Measurements from ENCODE around the gene RCL1. TPM values are rescaled to one million over a fixed set of nuclear protein-coding genes. Genes with fewer than 3 reads are reported as not detected.
A peak's percentile ranks its signal among the peaks of the same experiment; 100 is the strongest.

The RCL1 gene
- total RNA-seq, 4 donors from 2014 or later = 10.1 to 19.0 (median 11.6) TPM

DNA sequence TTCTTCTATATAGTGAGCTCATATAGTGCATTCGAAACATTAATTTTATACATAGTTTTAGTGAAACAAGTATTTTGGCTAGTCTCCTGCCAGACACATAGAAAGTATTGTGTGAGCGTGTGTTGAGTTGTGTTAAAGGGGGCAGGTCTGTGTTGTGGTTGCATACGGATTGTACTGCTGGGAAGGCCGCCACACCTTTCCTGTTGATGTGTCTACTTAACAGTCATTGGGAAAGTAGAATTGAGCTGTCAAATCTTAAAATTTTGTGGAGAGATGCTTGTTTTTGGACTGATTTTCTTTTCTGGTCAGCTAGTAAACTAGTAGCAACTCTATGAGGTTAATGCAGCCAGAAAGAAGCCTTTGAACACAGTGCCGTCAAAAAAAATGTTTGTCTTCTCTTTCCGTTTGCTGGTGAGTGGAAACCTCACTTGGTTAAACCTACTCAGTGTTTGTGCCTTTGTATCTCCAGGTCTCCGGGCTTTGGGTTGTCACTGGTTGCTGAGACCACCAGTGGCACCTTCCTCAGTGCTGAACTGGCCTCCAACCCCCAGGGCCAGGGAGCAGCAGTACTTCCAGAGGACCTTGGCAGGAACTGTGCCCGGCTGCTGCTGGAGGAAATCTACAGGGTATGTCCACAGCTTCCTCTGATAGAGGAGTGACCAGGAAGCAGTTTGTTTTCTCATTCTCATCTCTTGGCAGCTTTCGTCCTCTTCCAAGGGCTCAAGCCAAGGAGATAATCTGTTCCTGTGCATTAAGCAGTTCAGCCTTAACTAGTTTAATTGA lies 51.5 kb downstream of the RCL1 start:
- Histone ChIP-seq H3K4me1 (no peaks in the 10 kb centered on the region), H3K27ac (no peak overlapping the region), H3K27me3 (no peaks in the 10 kb centered on the region), H3K36me3 (peaks cover 0 to 75% of the 10 kb centered on the region in 2 donors), H3K9me3 (no peaks in the 10 kb centered on the region), H3K4me3 (no peak overlapping the region)
- WGBS, 2 donors (ENCODE audit: low coverage in 1 of 2) = 79% methylated on average over 5 of the region's 9 CpGs
- no peak for ATAC-seq
- TF ChIP-seq POLR2AphosphoS5 (IDR thresholded peaks at IDR 0.05) (no peak), POLR2A (IDR thresholded peaks at IDR 0.05) (no peak), EP300 (IDR thresholded peaks at IDR 0.05) (no peak)
- TF ChIP-seq, protein P1, sequence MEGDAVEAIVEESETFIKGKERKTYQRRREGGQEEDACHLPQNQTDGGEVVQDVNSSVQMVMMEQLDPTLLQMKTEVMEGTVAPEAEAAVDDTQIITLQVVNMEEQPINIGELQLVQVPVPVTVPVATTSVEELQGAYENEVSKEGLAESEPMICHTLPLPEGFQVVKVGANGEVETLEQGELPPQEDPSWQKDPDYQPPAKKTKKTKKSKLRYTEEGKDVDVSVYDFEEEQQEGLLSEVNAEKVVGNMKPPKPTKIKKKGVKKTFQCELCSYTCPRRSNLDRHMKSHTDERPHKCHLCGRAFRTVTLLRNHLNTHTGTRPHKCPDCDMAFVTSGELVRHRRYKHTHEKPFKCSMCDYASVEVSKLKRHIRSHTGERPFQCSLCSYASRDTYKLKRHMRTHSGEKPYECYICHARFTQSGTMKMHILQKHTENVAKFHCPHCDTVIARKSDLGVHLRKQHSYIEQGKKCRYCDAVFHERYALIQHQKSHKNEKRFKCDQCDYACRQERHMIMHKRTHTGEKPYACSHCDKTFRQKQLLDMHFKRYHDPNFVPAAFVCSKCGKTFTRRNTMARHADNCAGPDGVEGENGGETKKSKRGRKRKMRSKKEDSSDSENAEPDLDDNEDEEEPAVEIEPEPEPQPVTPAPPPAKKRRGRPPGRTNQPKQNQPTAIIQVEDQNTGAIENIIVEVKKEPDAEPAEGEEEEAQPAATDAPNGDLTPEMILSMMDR (IDR thresholded peaks at IDR 0.05) = no peak

DNA sequence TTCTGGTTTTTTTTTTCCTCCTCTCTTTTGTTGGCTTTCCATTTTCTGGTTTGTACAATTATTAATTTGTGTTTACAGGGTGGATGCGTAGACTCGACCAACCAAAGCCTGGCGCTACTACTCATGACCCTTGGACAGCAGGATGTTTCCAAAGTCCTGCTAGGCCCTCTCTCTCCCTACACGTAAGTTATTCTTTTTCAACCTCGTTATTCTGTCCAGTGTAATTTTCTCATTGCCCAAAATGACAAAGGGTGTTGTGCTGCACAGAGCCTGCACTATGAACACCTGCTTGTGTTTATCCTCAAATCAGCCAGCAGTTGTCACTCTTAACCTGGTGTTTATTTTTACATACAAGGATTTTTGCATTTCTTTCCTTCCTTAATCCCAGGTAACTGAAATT lies 56.6 kb downstream of the RCL1 start:
- 76 to 91% methylated on average over 5 of the region's 5 CpGs for WGBS, 2 donors (ENCODE audit: low coverage in 1 of 2)
- Histone ChIP-seq H3K27ac (no peak overlapping the region), H3K36me3 (peaks cover 0 to 86% of the 10 kb centered on the region in 2 donors)

DNA sequence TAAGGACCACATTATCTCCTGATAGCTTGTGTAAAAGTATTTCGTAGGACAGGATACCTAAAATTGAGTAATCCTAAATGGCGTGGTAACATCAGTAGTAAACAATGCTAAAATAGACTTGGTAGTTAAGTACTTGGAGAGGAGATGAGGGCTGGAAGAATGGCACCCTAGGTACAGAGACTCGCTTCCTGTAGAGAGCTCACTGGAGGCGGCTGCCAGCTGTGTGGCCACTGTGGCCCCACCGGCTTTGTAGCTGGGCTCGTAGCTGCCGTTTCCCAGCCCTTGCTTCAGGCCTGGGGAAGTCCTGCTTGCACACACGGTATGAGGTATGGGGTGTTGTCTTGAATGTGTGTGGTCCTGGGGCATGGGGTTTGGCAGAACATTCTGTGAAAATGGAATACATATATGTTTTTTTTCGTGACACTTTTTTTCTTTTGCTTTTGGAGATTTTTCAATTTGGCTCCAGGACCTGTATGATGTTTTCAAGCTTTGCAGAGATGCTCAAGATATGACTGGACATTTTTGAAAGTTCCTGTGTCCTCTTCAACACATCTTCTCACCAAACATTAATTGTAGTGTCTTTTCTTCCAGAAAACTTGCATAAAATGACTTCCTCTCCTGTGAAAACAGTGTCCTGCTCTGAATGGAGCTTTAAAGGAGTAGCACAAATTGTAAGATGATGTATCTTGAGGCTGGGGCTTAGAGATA lies 58.0 kb downstream of the RCL1 start:
- Histone ChIP-seq H3K27me3 (no peaks in the 10 kb centered on the region), H3K4me3 (no peak overlapping the region), H3K4me1 (no peaks in the 10 kb centered on the region), H3K27ac (no peak overlapping the region), H3K9me3 (no peaks in the 10 kb centered on the region), H3K36me3 (peaks cover 0 to 76% of the 10 kb centered on the region in 2 donors)
- TF ChIP-seq POLR2A (IDR thresholded peaks at IDR 0.05) (no peak), POLR2AphosphoS5 (IDR thresholded peaks at IDR 0.05) (no peak), EP300 (IDR thresholded peaks at IDR 0.05) (no peak)
- TF ChIP-seq, protein P1 (IDR thresholded peaks at IDR 0.05) = no peak
- ATAC-seq = peak; percentile 60
- 65 to 69% methylated on average over 6 to 7 of the region's 9 CpGs for WGBS, 2 donors (ENCODE audit: low coverage in 1 of 2)

More for the DNA sequence above, 56.6 kb downstream of the RCL1 start:
- ATAC-seq = no peak
- TF ChIP-seq POLR2AphosphoS5 (IDR thresholded peaks at IDR 0.05) (no peak), POLR2A (IDR thresholded peaks at IDR 0.05) (no peak), EP300 (IDR thresholded peaks at IDR 0.05) (no peak)
- TF ChIP-seq, protein P1 (IDR thresholded peaks at IDR 0.05) = no peak
- Histone ChIP-seq H3K27me3 (no peaks in the 10 kb centered on the region), H3K4me1 (no peaks in the 10 kb centered on the region), H3K4me3 (no peak overlapping the region), H3K9me3 (no peaks in the 10 kb centered on the region)

DNA sequence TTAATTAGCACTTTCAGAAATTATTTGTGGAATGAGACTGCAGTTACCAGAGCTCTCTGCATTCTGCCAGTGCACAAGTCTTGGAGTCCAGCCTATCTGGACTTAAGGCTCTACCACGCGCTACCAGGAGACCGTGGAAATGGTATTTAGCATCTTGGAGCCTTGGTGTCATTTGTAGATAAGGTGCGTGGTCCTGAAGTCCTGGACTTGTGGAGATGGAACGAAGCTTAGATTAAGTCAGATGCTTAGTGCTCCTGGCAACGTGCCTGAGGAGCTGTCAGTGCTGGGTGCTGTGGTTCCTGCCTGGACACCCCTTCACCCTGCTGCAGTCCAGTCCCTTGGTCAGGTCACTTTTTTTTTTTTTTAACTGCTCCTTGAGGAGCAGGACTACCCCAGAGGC lies 59.7 kb downstream of the RCL1 start:
- no peak overlapping the region for H3K27ac ChIP-seq
- 80 to 83% methylated on average over 4 of the region's 6 CpGs for WGBS, 2 donors (ENCODE audit: low coverage in 1 of 2)
- H3K4me1 ChIP-seq = no peaks in the 10 kb centered on the region
- no peak for ATAC-seq
- H3K36me3 ChIP-seq = peaks cover 0 to 75% of the 10 kb centered on the region in 2 donors
- no peaks in the 10 kb centered on the region for H3K9me3 ChIP-seq
- no peaks in the 10 kb centered on the region for H3K27me3 ChIP-seq
- no peak overlapping the region for H3K4me3 ChIP-seq
- no peak for TF ChIP-seq EP300 (IDR thresholded peaks at IDR 0.05)
- TF ChIP-seq, protein P1 (IDR thresholded peaks at IDR 0.05) = no peak

DNA sequence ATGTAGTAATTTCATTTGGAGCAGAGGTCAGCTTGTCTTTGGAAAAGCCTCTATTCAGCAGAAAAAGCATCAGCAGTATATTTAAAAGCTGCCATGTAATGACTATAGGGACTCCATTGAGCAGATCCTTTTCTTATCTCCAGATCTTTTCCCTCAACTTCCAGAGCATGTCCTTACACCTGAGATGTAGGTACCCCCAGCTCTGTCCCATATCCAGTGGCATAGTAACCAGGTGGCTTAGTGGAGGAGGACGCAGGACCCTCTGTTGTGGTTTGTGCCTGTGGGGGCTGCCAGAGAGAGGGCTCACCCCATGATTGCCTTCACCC lies 61.5 kb downstream of the RCL1 start:
- Histone ChIP-seq H3K36me3 (peaks cover 0 to 83% of the 10 kb centered on the region in 2 donors), H3K27me3 (no peaks in the 10 kb centered on the region), H3K9me3 (no peaks in the 10 kb centered on the region), H3K4me1 (no peaks in the 10 kb centered on the region), H3K27ac (no peak overlapping the region), H3K4me3 (no peak overlapping the region)
- TF ChIP-seq POLR2AphosphoS5 (IDR thresholded peaks at IDR 0.05) (no peak), EP300 (IDR thresholded peaks at IDR 0.05) (no peak), POLR2A (IDR thresholded peaks at IDR 0.05) (no peak)
- TF ChIP-seq, protein P1 (IDR thresholded peaks at IDR 0.05) = no peak
- WGBS, 2 donors (ENCODE audit: low coverage in 1 of 2) = no CpG with 5 or more reads among the region's 1 CpG
- no peak for ATAC-seq
